OCI-LY7 (cell line): ENCODE data around the gene KCNE5.

Source experiments
- EZH2phosphoT487 ChIP-seq: fragments of 200-600 bp; sonication (generic); IDR thresholded peaks from 2 replicates; pipeline ENCODE4 v1.6.1; 2018; ENCODE audit warnings: low read depth, borderline replicate concordance, mild to moderate bottlenecking, mixed run types, antibody characterized with exemption, low read length, moderate library complexity, mixed read lengths
- TF ChIP-seq, protein P1 (sequence below): fragments of 200-600 bp; sonication (generic); conservative IDR thresholded peaks from 2 replicates; pipeline ENCODE4 v1.5.1; 2014; ENCODE audit warnings: mild to moderate bottlenecking, antibody characterized with exemption, low read length, moderate library complexity, mixed read lengths

DNA sequence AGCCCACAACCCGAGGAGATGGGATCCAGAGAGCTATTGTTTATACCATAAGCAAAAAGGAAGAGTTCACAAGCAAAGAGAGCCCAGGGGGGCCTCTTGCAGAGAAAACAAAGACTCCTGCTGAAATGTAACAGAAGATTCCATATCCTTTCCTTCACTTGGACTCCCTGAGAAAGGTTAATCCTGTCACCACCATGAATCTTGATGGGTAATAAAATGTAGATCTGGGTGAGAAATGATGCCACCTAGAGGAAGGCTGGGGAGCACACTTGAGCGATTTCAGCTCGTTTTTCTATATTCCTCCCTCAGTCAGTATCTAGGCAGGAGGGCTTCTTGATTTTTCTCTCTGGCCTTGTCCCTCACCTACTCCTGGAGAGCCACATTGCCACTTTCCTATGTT lies 10.2 kb upstream of the KCNE5 start:
- TF ChIP-seq, protein P1, sequence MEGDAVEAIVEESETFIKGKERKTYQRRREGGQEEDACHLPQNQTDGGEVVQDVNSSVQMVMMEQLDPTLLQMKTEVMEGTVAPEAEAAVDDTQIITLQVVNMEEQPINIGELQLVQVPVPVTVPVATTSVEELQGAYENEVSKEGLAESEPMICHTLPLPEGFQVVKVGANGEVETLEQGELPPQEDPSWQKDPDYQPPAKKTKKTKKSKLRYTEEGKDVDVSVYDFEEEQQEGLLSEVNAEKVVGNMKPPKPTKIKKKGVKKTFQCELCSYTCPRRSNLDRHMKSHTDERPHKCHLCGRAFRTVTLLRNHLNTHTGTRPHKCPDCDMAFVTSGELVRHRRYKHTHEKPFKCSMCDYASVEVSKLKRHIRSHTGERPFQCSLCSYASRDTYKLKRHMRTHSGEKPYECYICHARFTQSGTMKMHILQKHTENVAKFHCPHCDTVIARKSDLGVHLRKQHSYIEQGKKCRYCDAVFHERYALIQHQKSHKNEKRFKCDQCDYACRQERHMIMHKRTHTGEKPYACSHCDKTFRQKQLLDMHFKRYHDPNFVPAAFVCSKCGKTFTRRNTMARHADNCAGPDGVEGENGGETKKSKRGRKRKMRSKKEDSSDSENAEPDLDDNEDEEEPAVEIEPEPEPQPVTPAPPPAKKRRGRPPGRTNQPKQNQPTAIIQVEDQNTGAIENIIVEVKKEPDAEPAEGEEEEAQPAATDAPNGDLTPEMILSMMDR: peak; percentile 72
- TF ChIP-seq EZH2phosphoT487: no peak
